ENCODE measurements around the gene SLC39A1.

SLC39A1 gene

DNA sequence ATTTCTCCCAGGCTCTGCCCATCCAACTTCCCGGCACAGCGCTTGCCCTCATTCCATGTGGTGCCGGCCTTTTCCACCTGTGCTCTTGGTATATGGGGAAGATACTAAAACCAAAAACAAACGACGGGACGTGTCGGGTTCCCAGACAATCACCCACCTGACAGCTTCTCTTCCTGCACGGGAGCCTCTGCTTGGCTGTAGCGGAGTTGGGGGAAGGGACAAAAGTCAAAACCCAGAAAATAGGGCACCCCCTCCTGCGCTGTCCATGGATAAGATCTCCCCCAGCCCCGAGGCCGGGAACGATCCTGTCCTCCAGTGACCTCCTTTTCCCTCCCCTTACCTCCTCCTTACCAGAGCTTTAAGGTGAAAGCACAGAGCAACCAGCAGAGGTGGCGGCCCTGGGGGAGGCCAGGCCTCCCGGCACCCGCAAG lies 13.5 kb upstream of the SLC39A1 start:
- no peak for DNase-seq (ENCODE audit: low read depth in 2 of 2)

GRCh38 chr1:153973525-153973924 lies 10.2 kb upstream of the SLC39A1 start:
- DNase-seq (ENCODE audit: low read depth in 2 of 2): no peak

DNA sequence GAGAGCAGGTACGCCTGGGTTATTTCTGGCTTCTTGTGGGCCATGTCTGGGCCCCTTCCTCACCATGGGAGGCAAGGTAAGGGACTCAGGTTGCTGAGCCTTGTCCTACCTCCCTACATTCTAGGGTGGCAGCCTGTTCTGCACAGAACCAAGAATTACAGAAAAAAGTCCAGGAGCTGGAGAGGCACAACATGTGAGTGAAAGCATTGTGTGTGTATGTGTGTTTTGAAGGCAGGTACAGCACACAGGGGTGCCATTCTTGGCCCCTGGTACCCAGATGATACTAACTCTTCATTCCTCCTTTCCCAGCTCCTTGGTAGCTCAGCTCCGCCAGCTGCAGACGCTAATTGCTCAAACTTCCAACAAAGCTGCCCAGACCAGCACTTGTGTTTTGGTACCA lies 9.7 kb upstream of the SLC39A1 start:
- no peak for DNase-seq (ENCODE audit: low read depth in 2 of 2)

GRCh38 chr1:153970346-153970745 lies 7.0 kb upstream of the SLC39A1 start:
- no peak for DNase-seq (ENCODE audit: low read depth in 2 of 2)

DNA sequence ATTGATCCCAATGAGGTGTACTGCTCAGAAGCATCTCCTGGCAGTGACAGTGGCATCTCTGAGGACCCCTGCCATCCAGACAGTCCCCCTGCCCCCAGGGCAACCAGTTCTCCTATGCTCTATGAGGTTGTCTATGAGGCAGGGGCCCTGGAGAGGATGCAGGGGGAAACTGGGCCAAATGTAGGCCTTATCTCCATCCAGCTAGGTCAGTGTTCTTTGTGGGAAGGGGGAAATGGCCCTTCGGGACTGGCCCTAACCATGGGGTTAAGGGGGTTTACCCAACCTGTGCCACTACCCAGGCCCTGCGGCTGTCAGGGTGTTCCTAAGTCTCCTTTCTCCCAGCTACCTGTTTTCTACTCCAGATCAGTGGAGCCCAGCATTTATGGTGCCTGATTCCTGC lies 5.6 kb upstream of the SLC39A1 start:
- DNase-seq (ENCODE audit: low read depth in 2 of 2): no peak

- no peak for DNase-seq (ENCODE audit: low read depth in 2 of 2)
Measured at GRCh38 chr1:153968408-153968807, 5.1 kb upstream of the SLC39A1 start.

DNA sequence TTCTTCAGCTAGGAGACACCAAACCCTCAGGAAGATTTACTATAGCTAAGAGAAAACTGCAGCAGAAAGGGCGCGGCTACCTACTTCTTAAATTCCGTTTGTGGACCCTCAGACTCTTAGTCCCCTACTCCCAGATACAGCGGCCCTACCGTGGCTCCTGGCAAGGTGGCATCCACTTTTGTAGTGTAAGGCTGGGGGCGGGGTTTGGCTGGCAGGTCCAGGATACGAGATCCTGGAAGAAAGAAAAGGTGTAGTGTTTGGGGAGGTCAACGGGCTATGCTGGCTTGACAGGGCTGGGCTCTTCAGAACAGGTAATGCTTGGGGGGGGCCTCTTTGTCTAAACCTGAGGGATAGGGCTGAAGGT lies 4.6 kb upstream of the SLC39A1 start:
- DNase-seq (ENCODE audit: low read depth in 2 of 2): no peak

DNA sequence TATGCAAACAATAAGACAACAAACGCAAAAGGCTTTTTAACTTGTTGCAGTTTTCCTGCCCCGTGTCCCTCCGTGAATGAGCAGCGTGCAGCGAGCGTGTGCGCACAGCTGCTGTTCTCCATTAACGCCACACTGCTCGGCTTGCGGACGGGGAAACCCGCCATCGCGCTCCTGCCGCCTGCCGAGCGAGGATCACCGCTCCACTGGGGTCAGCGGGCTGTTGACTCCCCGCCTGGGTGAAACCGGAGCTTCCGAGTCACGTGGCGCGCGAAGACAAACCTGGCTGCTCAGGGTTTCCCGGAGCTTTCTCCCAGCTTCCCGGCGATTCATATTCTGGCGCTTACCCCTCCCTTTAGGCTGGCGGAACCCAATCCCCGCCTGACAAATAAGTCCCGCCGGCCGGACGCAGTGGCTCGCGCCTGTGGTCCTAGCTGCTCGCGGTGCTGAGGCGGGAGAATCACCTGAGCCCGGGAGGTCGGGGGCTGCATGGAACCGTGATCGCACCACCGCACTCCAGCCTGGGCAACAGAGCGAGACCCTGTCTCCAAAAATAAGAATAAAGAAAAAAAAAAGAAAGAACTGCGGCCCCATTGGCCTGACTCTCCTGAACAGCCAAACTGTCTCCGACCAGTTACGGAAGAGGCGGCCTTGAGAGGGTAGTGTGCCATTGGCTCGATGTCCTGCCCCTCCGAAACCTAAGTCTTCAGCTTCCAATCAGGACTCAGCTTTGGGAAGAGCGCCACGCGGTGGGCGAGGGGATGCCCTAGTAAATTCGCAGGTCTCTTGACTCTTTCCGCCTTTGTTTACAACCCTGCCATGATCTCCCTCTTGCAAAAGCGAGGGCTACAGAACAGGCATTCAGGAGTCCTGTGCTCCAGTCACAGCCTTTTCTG lies 4.0 kb upstream of the SLC39A1 start, which contains the start of gene CREB3L4:
Gene CREB3L4, plus strand, starts transcription at position 796 of the 893 bp plus-strand sequence. CDS start 624 bp downstream, outside the sequence.
- DNase-seq (ENCODE audit: low read depth in 2 of 2): peak; percentile 68 to 76

GRCh38 chr1:153963850-153964331 lies 554 bp upstream of the SLC39A1 start:
- no peak for DNase-seq (ENCODE audit: low read depth in 2 of 2)

- DNase-seq (ENCODE audit: low read depth in 2 of 2): no peak
Measured at GRCh38 chr1:153962088-153963029, 978 bp downstream of the SLC39A1 start.

DNA sequence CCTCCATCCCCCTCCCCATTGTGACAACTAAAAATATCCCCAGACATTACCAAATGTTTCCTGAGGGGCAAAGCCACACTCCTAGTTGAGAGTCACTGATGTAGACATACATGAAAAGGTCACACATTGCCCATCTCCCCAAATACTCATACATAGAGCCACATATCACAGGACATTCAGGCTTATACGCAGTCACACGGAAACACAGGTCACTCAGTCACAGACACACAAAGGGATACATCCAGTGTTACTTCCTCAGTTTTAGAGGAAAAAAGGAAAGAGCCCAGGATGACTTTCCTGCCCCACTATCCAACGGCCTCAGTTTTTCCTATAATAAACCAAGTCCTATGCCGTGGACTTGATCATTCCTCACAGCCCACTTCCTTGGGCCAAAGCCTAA lies 1.9 kb downstream of the SLC39A1 start:
- no peak for DNase-seq (ENCODE audit: low read depth in 2 of 2)

DNA sequence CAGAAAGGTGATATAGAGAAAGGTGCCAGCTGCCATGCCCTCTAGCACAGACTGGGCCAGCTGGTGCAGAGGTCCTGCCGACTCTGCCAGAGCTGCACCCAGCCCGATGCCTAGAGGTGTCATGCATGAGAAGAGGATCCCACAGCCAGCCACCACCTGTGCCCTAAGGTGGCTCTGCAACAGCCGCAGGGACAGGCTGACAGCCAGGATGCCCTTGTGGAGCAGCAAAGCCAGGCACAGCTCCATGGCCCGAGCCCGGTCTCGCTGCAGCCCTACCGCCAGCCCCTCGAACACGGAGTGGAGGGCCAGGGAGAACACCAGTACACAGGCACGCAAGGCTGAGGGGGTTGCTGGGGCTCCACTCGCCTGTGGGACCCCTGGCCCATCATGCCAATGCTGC lies 3.1 kb downstream of the SLC39A1 start:
- DNase-seq (ENCODE audit: low read depth in 2 of 2): no peak

- no peak for DNase-seq (ENCODE audit: low read depth in 2 of 2)
Measured at GRCh38 chr1:153959454-153959853, 3.9 kb downstream of the SLC39A1 start.

DNA sequence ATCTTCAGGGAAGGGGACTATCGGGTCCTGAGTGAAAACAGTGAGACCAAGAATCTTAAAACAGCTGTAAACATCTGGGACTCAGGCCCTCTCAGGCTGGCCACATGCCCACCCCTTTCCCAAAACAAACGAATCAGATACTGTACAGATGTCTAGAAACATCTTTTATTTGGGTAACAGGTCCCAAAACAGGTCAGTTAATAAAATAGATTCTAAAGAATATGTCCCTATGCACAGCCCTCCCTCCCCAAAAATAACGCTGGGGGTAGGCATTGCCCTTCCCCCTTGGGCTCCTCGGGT lies 4.4 kb downstream of the SLC39A1 start:
- DNase-seq (ENCODE audit: low read depth in 2 of 2): no peak

GRCh38 chr1:153958111-153958960 lies 5.0 kb downstream of the SLC39A1 start, which contains the start of gene CRTC2:
Gene CRTC2 (minus strand): TSS chr1:153958612. CDS start chr1:153958497, 115 bp downstream.
- DNase-seq (ENCODE audit: low read depth in 2 of 2): peak; percentile 94 to 98

- DNase-seq (ENCODE audit: low read depth in 2 of 2): no peak
Measured at GRCh38 chr1:153957744-153958110, 5.6 kb downstream of the SLC39A1 start.

- no peak for DNase-seq (ENCODE audit: low read depth in 2 of 2)
Measured at GRCh38 chr1:153956997-153957715, 6.2 kb downstream of the SLC39A1 start.

DNA sequence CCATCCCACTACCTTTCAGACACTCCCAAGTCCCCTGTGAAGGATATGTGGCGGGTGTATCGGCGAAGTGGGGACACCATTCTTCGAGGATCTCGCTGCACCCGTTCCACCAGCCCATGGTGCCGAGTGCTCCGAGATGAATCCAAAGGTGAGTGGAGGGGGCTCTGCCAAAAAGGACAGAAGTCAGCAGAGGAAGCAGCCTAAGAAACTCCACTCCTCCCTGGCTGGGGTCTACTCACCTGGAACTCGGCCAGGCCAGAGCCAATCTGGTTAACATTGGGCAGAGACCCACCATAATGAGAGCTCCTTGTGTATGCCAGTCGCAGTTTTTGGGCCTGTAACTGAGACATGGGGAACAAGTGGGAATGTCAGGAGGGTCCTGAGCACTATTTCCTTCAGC lies 8.5 kb downstream of the SLC39A1 start:
- DNase-seq (ENCODE audit: low read depth in 2 of 2): no peak

GRCh38 chr1:153953859-153954365 lies 9.4 kb downstream of the SLC39A1 start:
- DNase-seq (ENCODE audit: low read depth in 2 of 2): no peak

DNA sequence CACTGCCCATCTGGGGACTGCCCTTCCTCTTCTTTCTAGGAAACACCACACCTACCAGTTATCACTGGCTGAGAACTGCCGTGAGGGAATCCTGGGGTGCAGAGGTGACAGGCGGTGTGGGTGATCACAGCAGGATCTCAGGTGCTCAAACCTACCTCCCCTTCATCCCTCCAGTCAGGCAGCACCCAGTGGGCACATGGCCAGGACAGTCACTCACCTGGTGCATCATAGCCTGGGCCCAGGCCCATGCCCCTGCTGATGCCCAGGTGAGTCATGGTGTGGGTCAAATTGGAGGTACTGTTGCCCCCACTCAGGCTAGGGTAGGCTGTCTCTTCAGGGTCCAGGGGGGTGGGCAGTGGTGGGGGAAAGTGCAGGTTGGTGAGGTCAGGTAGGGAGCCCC lies 11.5 kb downstream of the SLC39A1 start:
- DNase-seq (ENCODE audit: low read depth in 2 of 2): no peak

GRCh38 chr1:153951183-153951582 lies 12.2 kb downstream of the SLC39A1 start:
- no peak for DNase-seq (ENCODE audit: low read depth in 2 of 2)

Data from stimulated activated CD4-positive, alpha-beta T cell treated with anti-CD3 and anti-CD28 coated beads, Interleukin-12 subunit alpha, Interleukin-12 subunit beta, amount 100 ng/mL, for 24 hours (primary cell).